ENCODE results near the gene IL17C.

GRCh38 chr16:88593061-88593460, 45.3 kb upstream of the IL17C start:
- TF ChIP-seq, protein P1, sequence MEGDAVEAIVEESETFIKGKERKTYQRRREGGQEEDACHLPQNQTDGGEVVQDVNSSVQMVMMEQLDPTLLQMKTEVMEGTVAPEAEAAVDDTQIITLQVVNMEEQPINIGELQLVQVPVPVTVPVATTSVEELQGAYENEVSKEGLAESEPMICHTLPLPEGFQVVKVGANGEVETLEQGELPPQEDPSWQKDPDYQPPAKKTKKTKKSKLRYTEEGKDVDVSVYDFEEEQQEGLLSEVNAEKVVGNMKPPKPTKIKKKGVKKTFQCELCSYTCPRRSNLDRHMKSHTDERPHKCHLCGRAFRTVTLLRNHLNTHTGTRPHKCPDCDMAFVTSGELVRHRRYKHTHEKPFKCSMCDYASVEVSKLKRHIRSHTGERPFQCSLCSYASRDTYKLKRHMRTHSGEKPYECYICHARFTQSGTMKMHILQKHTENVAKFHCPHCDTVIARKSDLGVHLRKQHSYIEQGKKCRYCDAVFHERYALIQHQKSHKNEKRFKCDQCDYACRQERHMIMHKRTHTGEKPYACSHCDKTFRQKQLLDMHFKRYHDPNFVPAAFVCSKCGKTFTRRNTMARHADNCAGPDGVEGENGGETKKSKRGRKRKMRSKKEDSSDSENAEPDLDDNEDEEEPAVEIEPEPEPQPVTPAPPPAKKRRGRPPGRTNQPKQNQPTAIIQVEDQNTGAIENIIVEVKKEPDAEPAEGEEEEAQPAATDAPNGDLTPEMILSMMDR (IDR thresholded peaks at IDR 0.05; ENCODE audit: insufficient read depth, low read length, poor library complexity, severe bottlenecking): no peak
- no peak for TF ChIP-seq EZH2phosphoT487 (conservative IDR thresholded peaks at IDR 0.05; ENCODE audit: low read length)

Data from SU-DHL-6 (cell line).